Smooth muscle cell (in vitro differentiated cells): ENCODE measurements around the gene ADRA1B. TPM values are rescaled to one million over a fixed set of nuclear protein-coding genes. Genes with fewer than 3 reads are reported as not detected.

Experiments
- DNase-seq: peaks from one replicate; lab custom pipeline; 2025; ENCODE audit not compliant: unreplicated experiment; lab: John Stamatoyannopoulos, UW
- H2AFZ ChIP-seq: fragments of 200-600 bp; sonication (generic); 2 replicates; pipeline ENCODE4 v1.6.0; 2016; ENCODE audit warnings: antibody characterized with exemption, low read depth, mild to moderate bottlenecking
- H3F3A ChIP-seq: fragments of 200-600 bp; sonication (generic); 2 replicates; pipeline ENCODE4 v1.6.0; 2017; ENCODE audit warnings: antibody characterized with exemption, low read depth
- H3K27ac ChIP-seq: fragments of 200-600 bp; sonication (generic); 2 replicates; pipeline ENCODE4 v1.5.1; 2016; ENCODE audit warnings: low read depth, mild to moderate bottlenecking
- H3K27me3 ChIP-seq: fragments of 200-600 bp; sonication (generic); 2 replicates; pipeline ENCODE4 v1.6.1; 2016; ENCODE audit warnings: low read depth, mild to moderate bottlenecking
- H3K36me3 ChIP-seq: fragments of 200-600 bp; sonication (generic); 2 replicates; pipeline ENCODE4 v1.5.1; 2016; ENCODE audit warnings: low read depth
- H3K4me1 ChIP-seq: fragments of 200-600 bp; sonication (generic); 2 replicates; pipeline ENCODE4 v1.5.1; 2016; ENCODE audit warnings: low read depth
- H3K4me2 ChIP-seq: fragments of 200-600 bp; sonication (generic); 2 replicates; pipeline ENCODE4 v1.6.0; 2016; ENCODE audit warnings: mild to moderate bottlenecking
- H3K4me3 ChIP-seq: fragments of 200-600 bp; sonication (generic); 2 replicates; pipeline ENCODE4 v1.5.1; 2016; ENCODE audit warnings: mild to moderate bottlenecking
- H3K79me2 ChIP-seq: fragments of 200-600 bp; sonication (generic); 2 replicates; pipeline ENCODE4 v1.6.0; 2016; ENCODE audit warnings: low read depth, mild to moderate bottlenecking
- H3K9ac ChIP-seq: fragments of 200-600 bp; sonication (generic); 2 replicates; pipeline ENCODE4 v1.6.0; 2016; ENCODE audit warnings: low read depth
- H3K9me3 ChIP-seq: fragments of 200-600 bp; sonication (generic); replicated peaks from 2 replicates; pipeline ENCODE4 v1.5.1; 2016; ENCODE audit warnings: low read depth
- H4K20me1 ChIP-seq: fragments of 200-600 bp; sonication (generic); 2 replicates; pipeline ENCODE4 v1.6.0; 2016; ENCODE audit warnings: low read depth
- CTCF ChIP-seq: fragments of 200-600 bp; sonication (generic); IDR thresholded peaks from 2 replicates; pipeline ENCODE4 v1.5.1; 2017; ENCODE audit warnings: borderline replicate concordance, mild to moderate bottlenecking, antibody characterized with exemption; ENCODE audit not compliant: insufficient read depth, poor library complexity, severe bottlenecking
- WGBS: methylation state at CpG from one replicate; pipeline ENCODE4 v1.1.7; 2016; ENCODE audit warnings: low lambda C conversion rate; 5-methylcytosine and 5-hydroxymethylcytosine counted together
- polyA plus RNA-seq: library from polyadenylated mRNA; unstranded; fragments of >200 nt; fragmentation: Nextera tagmentation; extraction: Ambion mirVana; gene quantifications from 2 replicates; pipeline ENCODE4 v1.2.1, GENCODE V29; 2016
- total RNA-seq: library from RNA; depleted of rRNA; stranded (reverse); fragments of >200 nt; gene quantifications from 2 replicates; pipeline ENCODE4 v1.2.3, GENCODE V29; 2014

Gene ADRA1B
- total and polyA plus RNA-seq, 2 experiments from 2014 or later, result 0.34 to 0.36 TPM

GRCh38 chr5:159893040-159893695, 23.1 kb upstream of the ADRA1B start:
- 65% methylated on average over 3 of the region's 3 CpGs for WGBS
- no peaks in the 10 kb centered on the region for H3K36me3 ChIP-seq
- no peaks in the 10 kb centered on the region for H4K20me1 ChIP-seq
- H3K9me3 ChIP-seq, result no peaks in the 10 kb centered on the region
- no peak for TF ChIP-seq CTCF
- no peak overlapping the region for H3K4me2 ChIP-seq
- peaks cover 13% of the 10 kb centered on the region for H3K27me3 ChIP-seq
- H3K4me3 ChIP-seq, result no peak overlapping the region
- no peaks in the 10 kb centered on the region for H3F3A ChIP-seq
- H3K9ac ChIP-seq, result no peak overlapping the region
- peaks cover 7% of the 10 kb centered on the region for H3K4me1 ChIP-seq
- no peak overlapping the region for H2AFZ ChIP-seq
- no peak for DNase-seq
- H3K79me2 ChIP-seq, result no peaks in the 10 kb centered on the region
- no peak overlapping the region for H3K27ac ChIP-seq

GRCh38 chr5:159894149-159894720, 22.0 kb upstream of the ADRA1B start:
- no peak overlapping the region for H3K27ac ChIP-seq

GRCh38 chr5:159897786-159898393, 18.4 kb upstream of the ADRA1B start:
- no peak for DNase-seq
- Histone ChIP-seq H3K9me3 (no peaks in the 10 kb centered on the region), H3K4me1 (peaks cover 16% of the 10 kb centered on the region), H3K4me2 (no peak overlapping the region), H3K79me2 (no peaks in the 10 kb centered on the region), H3F3A (no peaks in the 10 kb centered on the region), H3K9ac (no peak overlapping the region), H3K36me3 (no peaks in the 10 kb centered on the region), H3K27ac (no peak overlapping the region), H4K20me1 (no peaks in the 10 kb centered on the region), H3K27me3 (no peaks in the 10 kb centered on the region), H2AFZ (no peak overlapping the region), H3K4me3 (no peak overlapping the region)
- TF ChIP-seq CTCF, result no peak
- WGBS, result 82% methylated on average over 6 of the region's 6 CpGs

More at GRCh38 chr5:159894149-159894720, 22.0 kb upstream of the ADRA1B start:
- H4K20me1 ChIP-seq, result no peaks in the 10 kb centered on the region
- H3K9ac ChIP-seq, result no peak overlapping the region
- H3K9me3 ChIP-seq, result no peaks in the 10 kb centered on the region
- H3K4me2 ChIP-seq, result no peak overlapping the region
- TF ChIP-seq CTCF, result no peak
- no peak for DNase-seq
- H3K36me3 ChIP-seq, result no peaks in the 10 kb centered on the region
- no peak overlapping the region for H2AFZ ChIP-seq
- no peaks in the 10 kb centered on the region for H3F3A ChIP-seq
- 58% methylated on average over 7 of the region's 7 CpGs for WGBS
- H3K79me2 ChIP-seq, result no peaks in the 10 kb centered on the region
- no peak overlapping the region for H3K4me3 ChIP-seq
- peaks cover 7% of the 10 kb centered on the region for H3K4me1 ChIP-seq
- peaks cover 6% of the 10 kb centered on the region for H3K27me3 ChIP-seq
